Osteocyte (in vitro differentiated cells): ENCODE results near the gene SH3PXD2B. TPM values are rescaled to one million over a fixed set of nuclear protein-coding genes. Genes with fewer than 3 reads are reported as not detected.

Experiments used
- DNase-seq: peaks from one replicate; pipeline ENCODE4 v3.0.0; 2021; ENCODE audit warnings: mixed read lengths; ENCODE audit not compliant: unreplicated experiment; ENCODE audit errors: extremely low spot score
- H3K27ac Mint-ChIP-seq: one replicate; pipeline ENCODE4 v1.8.0; 2021; ENCODE audit warnings: mild to moderate bottlenecking, mixed read lengths; ENCODE audit not compliant: unreplicated experiment
- H3K27me3 Mint-ChIP-seq: one replicate; pipeline ENCODE4 v1.8.0; 2021; ENCODE audit warnings: mixed read lengths; ENCODE audit not compliant: unreplicated experiment
- H3K36me3 Mint-ChIP-seq: one replicate; pipeline ENCODE4 v1.8.0; 2021; ENCODE audit warnings: mixed read lengths; ENCODE audit not compliant: unreplicated experiment
- H3K4me1 Mint-ChIP-seq: one replicate; pipeline ENCODE4 v1.8.0; 2021; ENCODE audit warnings: mixed read lengths; ENCODE audit not compliant: unreplicated experiment
- H3K4me3 Mint-ChIP-seq: one replicate; pipeline ENCODE4 v1.8.0; 2021; ENCODE audit warnings: mild to moderate bottlenecking, moderate library complexity, mixed read lengths; ENCODE audit not compliant: unreplicated experiment
- H3K9me3 Mint-ChIP-seq: one replicate; pipeline ENCODE4 v1.8.0; 2021; ENCODE audit warnings: mixed read lengths; ENCODE audit not compliant: unreplicated experiment
- CTCF ChIP-seq: fragments of 200-600 bp; sonication (generic); IDR thresholded peaks from 2 replicates; pipeline ENCODE4 v1.5.0; 2021; ENCODE audit warnings: antibody characterized with exemption, mild to moderate bottlenecking, moderate library complexity
- total RNA-seq: library from RNA; stranded (reverse); gene quantifications from 2 replicates; pipeline ENCODE4 v1.2.1, GENCODE V29; 2021

Gene SH3PXD2B
- total RNA-seq, 1 donor from 2014 or later = 114 TPM

DNA sequence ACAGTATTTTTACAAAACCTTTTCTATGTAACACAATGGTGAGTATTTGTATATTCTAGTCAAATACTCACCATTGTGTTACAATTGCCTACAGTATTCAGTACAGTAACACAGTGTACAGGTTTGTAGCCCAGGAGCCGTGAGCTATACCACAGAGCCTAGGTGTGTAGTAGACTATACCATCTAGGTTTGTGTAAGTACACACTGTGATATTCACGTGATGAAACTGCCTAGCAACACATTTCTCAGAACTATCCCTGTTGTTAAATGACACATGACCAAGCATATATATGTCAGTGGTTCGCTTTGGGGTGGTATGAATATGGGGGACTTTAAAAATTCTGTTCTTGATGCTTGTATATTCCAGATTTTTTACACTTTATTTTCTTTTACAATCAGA lies 21.3 kb downstream of the SH3PXD2B start:
- Mint-ChIP-seq H3K9me3 (no peaks in the 10 kb centered on the region), H3K4me1 (peaks cover 22% of the 10 kb centered on the region), H3K36me3 (peaks cover 1% of the 10 kb centered on the region), H3K4me3 (no peak overlapping the region), H3K27ac (no peak overlapping the region), H3K27me3 (no peaks in the 10 kb centered on the region)
- TF ChIP-seq CTCF = no peak
- DNase-seq = no peak

DNA sequence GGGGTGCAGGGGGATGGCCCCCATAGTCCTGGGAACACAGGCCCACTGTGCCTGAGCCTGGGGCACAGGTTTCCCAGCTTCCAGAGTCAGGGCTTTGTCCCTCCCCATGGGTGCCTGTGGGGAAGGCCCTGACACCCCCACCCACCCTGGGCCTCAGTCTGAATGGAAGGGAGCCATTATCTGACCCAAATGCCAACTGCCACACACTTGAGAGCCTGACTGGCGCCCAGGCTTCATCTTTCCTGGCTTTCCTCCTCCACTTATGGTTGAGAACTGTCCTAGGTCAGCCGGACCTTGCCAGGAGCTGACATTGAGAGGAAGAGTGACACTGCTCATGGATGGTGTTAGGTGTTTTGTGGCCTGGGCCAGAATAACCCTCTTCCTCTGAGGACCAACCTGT lies 24.0 kb downstream of the SH3PXD2B start:
- Mint-ChIP-seq H3K36me3 (peaks cover 4% of the 10 kb centered on the region), H3K27ac (no peak overlapping the region), H3K27me3 (no peaks in the 10 kb centered on the region), H3K4me3 (no peak overlapping the region), H3K4me1 (peaks cover 23% of the 10 kb centered on the region), H3K9me3 (no peaks in the 10 kb centered on the region)
- no peak for TF ChIP-seq CTCF
- DNase-seq = no peak

DNA sequence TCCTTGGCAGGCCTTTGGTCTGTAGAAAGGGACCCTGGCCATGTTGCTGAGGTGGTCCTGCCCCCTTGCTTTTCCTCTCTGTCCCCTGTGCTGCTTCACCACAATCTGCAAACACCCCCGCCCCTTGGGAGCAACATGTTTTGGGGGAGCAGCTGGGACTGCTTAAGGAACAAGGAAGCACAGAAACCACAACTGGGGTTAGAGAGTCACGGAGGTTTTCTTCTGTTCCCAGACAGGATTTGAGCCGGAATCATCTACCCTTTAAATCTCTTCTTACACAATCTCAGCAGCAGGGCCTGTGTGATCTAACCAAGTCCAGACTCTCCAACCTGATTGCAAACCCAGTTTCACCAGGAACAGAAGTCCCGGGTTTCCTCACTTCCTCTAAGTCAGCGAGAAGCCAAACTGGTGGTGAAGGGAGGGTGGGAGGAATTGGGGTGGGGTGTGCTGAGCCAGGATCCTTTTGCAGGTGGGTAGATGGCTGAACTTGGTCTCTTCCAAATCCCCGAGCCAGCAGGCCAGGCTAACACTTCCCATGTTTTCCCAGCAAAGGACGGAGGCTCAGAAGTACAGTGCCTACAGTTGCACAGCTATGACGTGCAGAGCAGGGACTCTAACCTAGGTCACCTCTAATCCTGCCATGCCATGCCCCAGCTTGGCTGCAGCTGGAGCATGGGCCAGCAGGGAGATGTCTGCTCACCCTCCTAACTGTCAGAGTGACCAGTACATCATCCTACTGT lies 25.0 kb downstream of the SH3PXD2B start:
- Mint-ChIP-seq H3K27ac (peak overlapping the region; percentile 21), H3K27me3 (no peaks in the 10 kb centered on the region), H3K36me3 (peaks cover 9% of the 10 kb centered on the region), H3K4me1 (peaks cover 28% of the 10 kb centered on the region), H3K9me3 (no peaks in the 10 kb centered on the region), H3K4me3 (no peak overlapping the region)
- TF ChIP-seq CTCF = no peak
- no peak for DNase-seq

DNA sequence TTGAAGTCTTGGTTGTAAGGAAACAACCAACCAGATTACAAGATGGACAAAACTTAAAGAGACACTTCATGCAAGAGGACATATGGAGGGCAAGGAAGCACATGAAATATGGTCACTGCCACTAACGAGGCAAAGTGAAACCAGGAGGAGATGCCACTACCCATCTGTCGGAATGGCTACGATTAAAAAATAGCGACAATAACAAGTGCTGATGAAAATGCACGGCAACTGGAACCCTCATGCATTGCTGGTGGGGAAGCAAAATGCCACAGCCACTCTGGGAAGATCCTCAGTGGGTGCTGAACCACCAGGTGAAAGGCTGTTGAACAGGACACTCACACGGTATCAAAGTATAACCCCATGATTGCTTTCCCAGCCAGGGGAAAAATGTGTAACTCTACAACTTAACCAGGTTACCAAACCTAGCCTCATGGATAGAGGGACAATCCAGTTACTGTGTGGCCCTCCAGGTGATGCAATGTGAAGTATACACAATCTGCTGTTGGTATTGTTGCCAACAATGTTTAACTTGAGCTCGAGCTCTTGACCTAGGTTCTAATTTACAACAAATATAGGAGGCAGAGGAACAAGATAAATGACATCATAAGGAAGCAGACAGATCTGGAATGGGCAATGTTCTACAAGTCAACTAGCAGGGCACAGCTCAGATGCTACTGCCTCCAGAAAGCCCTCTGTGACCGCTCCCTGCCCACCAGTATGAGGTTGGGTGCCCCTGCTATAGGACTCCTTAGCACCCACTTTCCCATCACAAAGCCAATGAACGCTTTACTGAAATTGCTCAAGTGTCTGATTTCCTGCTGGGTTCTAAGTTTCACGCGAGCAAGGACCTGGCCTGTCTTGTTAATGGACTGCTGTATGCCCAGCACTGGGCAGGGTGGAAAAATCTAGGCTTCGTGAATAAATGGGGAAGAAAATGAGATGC lies 25.8 kb downstream of the SH3PXD2B start:
- H3K36me3 Mint-ChIP-seq = peaks cover 13% of the 10 kb centered on the region
- H3K27me3 Mint-ChIP-seq = no peaks in the 10 kb centered on the region
- peaks cover 31% of the 10 kb centered on the region for H3K4me1 Mint-ChIP-seq
- TF ChIP-seq CTCF = no peak
- no peak for DNase-seq
- no peaks in the 10 kb centered on the region for H3K9me3 Mint-ChIP-seq
- no peak overlapping the region for H3K4me3 Mint-ChIP-seq
- peak overlapping the region; percentile 21 for H3K27ac Mint-ChIP-seq

DNA sequence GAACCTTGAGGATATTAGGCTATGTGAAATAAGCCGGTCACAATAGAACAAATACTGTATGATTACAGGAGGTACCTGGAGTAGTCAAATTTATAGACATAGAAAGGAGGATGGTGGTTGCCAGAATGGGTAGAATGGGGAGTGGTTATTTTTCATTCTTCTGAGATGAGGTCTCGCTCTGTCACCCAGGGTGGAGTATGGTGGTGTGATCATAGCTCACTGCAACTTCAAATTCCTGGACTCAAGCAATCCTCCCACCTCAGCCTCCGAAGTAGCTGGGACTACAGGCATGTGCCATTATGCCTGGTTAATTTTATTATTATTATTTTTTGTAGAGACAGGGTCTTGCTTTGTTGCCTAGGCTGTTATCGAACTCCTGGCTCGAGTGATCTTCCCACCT lies 27.1 kb downstream of the SH3PXD2B start:
- H3K4me3 Mint-ChIP-seq = no peak overlapping the region
- no peaks in the 10 kb centered on the region for H3K27me3 Mint-ChIP-seq
- TF ChIP-seq CTCF = no peak
- peaks cover 31% of the 10 kb centered on the region for H3K4me1 Mint-ChIP-seq
- H3K36me3 Mint-ChIP-seq = peaks cover 21% of the 10 kb centered on the region
- no peaks in the 10 kb centered on the region for H3K9me3 Mint-ChIP-seq
- no peak overlapping the region for H3K27ac Mint-ChIP-seq
- no peak for DNase-seq
